ENCODE results near the gene CUX1. TPM values are rescaled to one million over a fixed set of nuclear protein-coding genes. Genes with fewer than 3 reads are reported as not detected.

Gene CUX1
- total RNA-seq, 2 experiments from 2014 or later: 35.6 to 38.0 TPM

DNA sequence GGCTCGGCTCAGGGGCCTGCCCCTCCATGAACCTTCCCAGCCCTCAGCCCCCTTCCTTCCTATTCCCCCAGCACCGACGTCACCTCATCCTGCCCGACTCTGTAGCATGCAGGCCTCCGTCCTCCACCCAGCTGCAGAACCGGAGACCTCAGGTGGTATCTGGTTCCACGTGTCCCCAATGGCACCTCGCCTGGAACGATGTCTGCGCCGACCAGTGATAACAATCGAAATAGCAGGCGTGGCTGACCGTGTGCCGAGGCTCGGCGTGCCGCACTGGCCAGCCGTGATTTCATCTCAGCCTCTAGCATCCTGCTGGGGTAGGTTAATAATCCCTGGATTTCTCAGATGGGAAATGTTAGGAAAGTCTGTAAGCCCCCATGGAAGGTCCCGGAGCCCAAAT is 171.7 kb downstream of the CUX1 start:
- TF ChIP-seq, protein P1, sequence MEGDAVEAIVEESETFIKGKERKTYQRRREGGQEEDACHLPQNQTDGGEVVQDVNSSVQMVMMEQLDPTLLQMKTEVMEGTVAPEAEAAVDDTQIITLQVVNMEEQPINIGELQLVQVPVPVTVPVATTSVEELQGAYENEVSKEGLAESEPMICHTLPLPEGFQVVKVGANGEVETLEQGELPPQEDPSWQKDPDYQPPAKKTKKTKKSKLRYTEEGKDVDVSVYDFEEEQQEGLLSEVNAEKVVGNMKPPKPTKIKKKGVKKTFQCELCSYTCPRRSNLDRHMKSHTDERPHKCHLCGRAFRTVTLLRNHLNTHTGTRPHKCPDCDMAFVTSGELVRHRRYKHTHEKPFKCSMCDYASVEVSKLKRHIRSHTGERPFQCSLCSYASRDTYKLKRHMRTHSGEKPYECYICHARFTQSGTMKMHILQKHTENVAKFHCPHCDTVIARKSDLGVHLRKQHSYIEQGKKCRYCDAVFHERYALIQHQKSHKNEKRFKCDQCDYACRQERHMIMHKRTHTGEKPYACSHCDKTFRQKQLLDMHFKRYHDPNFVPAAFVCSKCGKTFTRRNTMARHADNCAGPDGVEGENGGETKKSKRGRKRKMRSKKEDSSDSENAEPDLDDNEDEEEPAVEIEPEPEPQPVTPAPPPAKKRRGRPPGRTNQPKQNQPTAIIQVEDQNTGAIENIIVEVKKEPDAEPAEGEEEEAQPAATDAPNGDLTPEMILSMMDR (IDR thresholded peaks at IDR 0.05): no peak
- peaks cover 8% of the 10 kb centered on the region for H3K4me1 Mint-ChIP-seq (ENCODE audit: low read depth)
- intact Hi-C loops (cut with DNase I, micrococcal nuclease): no loop called here
- no peak for ATAC-seq (ENCODE audit: poor library complexity)
- Histone ChIP-seq H3K4me1 (ENCODE audit: insufficient read depth, low read length) (peaks cover 10% of the 10 kb centered on the region), H3K27ac (ENCODE audit: low read depth in 1 of 2, low read length in 2 of 2) (no peak overlapping the region), H3K27me3 (ENCODE audit: control insufficient read depth in 1 of 2, insufficient read depth in 2 of 2, low read length in 2 of 2) (no peaks in the 10 kb centered on the region), H3K36me3 (ENCODE audit: insufficient read depth, low read length) (no peaks in the 10 kb centered on the region), H3K9me3 (ENCODE audit: control insufficient read depth in 1 of 2, insufficient read depth in 1 of 2, low read length in 2 of 2) (no peaks in the 10 kb centered on the region), H3K4me3 (ENCODE audit: low read length) (no peak overlapping the region)
- ChIA-PET CTCF (no interaction called here), POLR2A (no interaction called here)
- H3K9me3 Mint-ChIP-seq: no peaks in the 10 kb centered on the region
- no peak overlapping the region for H3K27ac Mint-ChIP-seq
- no peak for DNase-seq
- no peak overlapping the region for H3K4me3 Mint-ChIP-seq
- no peaks in the 10 kb centered on the region for H3K27me3 Mint-ChIP-seq
- no peaks in the 10 kb centered on the region for H3K36me3 Mint-ChIP-seq (ENCODE audit: low read depth)

DNA sequence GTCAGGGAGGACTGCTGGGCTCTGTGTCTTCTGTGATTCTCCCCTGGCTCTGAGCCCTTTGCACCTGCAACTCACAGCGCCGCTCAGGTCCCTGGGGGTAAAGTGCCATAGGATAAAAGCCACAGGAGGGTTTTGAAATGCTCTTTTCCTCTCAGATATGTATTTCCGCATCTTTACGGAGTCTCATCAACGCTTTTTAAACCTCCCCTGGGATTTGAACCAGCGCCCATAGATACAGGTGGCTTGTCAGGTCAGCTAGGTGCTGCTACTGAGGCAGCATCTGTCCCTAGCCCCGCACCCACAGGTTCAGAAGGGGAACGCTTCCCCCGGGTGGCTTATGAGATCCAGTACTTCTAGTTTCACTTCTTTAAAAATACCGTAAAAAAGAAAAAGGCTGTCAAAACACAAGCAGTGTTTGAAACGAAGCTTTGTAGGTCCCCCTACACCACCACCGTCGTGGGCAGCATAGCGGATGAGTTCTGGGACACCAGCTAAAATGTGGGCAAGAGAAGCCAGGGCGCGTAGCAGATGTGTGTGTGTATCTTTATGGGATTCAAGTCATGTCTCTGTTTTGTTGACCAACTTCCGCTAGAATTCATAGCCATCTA is 173.5 kb downstream of the CUX1 start:
- Mint-ChIP-seq H3K27ac (no peak overlapping the region), H3K36me3 (ENCODE audit: low read depth) (no peaks in the 10 kb centered on the region), H3K9me3 (no peaks in the 10 kb centered on the region), H3K4me3 (peak overlapping the region; percentile 77), H3K4me1 (ENCODE audit: low read depth) (peaks cover 14% of the 10 kb centered on the region), H3K27me3 (no peaks in the 10 kb centered on the region)
- CTCF ChIA-PET: no interaction called here
- TF ChIP-seq, protein P1 (IDR thresholded peaks at IDR 0.05): no peak
- ATAC-seq (ENCODE audit: poor library complexity) (no peak), DNase-seq (peak in 3 of 14 experiments; percentile 10 to 25 (median 24))
- H3K27me3 ChIP-seq (ENCODE audit: control insufficient read depth in 1 of 2, insufficient read depth in 2 of 2, low read length in 2 of 2): no peaks in the 10 kb centered on the region
- H3K4me3 ChIP-seq (ENCODE audit: low read length): peak overlapping the region; percentile 16
- H3K36me3 ChIP-seq (ENCODE audit: insufficient read depth, low read length): no peaks in the 10 kb centered on the region
- peaks cover 10% of the 10 kb centered on the region for H3K4me1 ChIP-seq (ENCODE audit: insufficient read depth, low read length)
- H3K9me3 ChIP-seq (ENCODE audit: control insufficient read depth in 1 of 2, insufficient read depth in 1 of 2, low read length in 2 of 2): no peaks in the 10 kb centered on the region
- no peak overlapping the region for H3K27ac ChIP-seq (ENCODE audit: low read depth in 1 of 2, low read length in 2 of 2)
- intact Hi-C loops (cut with DNase I, micrococcal nuclease): no loop called here
- POLR2A ChIA-PET: no interaction called here

DNA sequence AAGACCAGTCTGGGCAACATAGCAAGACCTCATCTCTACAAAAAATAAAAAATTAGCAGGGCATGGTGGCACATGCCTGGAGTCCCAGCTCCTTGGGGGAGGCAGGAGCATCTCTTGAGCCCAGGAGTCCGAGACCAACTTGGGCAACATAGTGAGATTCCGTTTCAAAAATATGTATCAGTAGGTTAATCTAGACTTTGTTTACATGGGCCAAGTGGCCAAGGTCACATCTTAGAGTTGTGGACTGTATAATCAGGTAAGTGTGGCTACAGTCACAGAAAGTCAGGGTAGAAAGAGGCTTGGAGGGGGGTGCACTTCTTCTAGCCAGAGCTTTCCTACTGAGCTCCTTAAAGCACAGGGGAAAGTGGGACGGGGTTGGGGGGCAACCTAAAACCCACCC is 174.4 kb downstream of the CUX1 start:
- Histone ChIP-seq H3K9me3 (ENCODE audit: control insufficient read depth in 1 of 2, insufficient read depth in 1 of 2, low read length in 2 of 2) (no peaks in the 10 kb centered on the region), H3K4me1 (ENCODE audit: insufficient read depth, low read length) (peaks cover 10% of the 10 kb centered on the region), H3K27me3 (ENCODE audit: control insufficient read depth in 1 of 2, insufficient read depth in 2 of 2, low read length in 2 of 2) (no peaks in the 10 kb centered on the region), H3K27ac (ENCODE audit: low read depth in 1 of 2, low read length in 2 of 2) (no peak overlapping the region), H3K36me3 (ENCODE audit: insufficient read depth, low read length) (no peaks in the 10 kb centered on the region), H3K4me3 (ENCODE audit: low read length) (no peak overlapping the region)
- peaks cover 14% of the 10 kb centered on the region for H3K4me1 Mint-ChIP-seq (ENCODE audit: low read depth)
- DNase-seq (no peak), ATAC-seq (ENCODE audit: poor library complexity) (no peak)
- POLR2A ChIA-PET: no interaction called here
- H3K27me3 Mint-ChIP-seq: no peaks in the 10 kb centered on the region
- H3K27ac Mint-ChIP-seq: no peak overlapping the region
- CTCF ChIA-PET: no interaction called here
- H3K9me3 Mint-ChIP-seq: no peaks in the 10 kb centered on the region
- no peak overlapping the region for H3K4me3 Mint-ChIP-seq
- TF ChIP-seq, protein P1 (IDR thresholded peaks at IDR 0.05): no peak
- H3K36me3 Mint-ChIP-seq (ENCODE audit: low read depth): no peaks in the 10 kb centered on the region
- intact Hi-C loops (cut with DNase I, micrococcal nuclease): no loop called here
